Activated CD4-positive, CD25-positive, alpha-beta regulatory T cell (primary cell): ENCODE data around the gene IPO4.

Experiments used
- DNase-seq, 4 experiments: peaks; one replicate each; lab custom pipeline; 2025; lab: John Stamatoyannopoulos, UW

Gene IPO4

DNA sequence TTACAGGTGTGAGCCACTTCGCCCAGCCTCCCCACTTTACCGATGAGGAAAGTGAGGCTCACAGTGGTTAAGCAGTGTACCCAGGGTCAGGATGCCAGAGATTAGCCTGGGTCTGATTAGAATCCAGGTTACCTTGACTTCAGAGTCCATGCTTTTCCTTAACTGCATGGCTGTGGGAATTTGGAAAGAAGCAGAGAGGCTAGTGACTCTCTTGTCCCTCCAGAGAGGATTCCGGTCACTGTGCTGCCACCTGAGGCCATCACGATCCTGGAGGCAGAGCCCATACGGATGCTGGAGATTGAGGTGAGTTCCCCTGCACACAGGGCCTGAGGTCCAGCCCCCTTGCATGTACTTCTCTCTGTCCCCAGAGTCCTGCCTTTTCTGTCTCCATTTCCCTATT lies 12.0 kb downstream of the IPO4 start:
- no peak for DNase-seq

DNA sequence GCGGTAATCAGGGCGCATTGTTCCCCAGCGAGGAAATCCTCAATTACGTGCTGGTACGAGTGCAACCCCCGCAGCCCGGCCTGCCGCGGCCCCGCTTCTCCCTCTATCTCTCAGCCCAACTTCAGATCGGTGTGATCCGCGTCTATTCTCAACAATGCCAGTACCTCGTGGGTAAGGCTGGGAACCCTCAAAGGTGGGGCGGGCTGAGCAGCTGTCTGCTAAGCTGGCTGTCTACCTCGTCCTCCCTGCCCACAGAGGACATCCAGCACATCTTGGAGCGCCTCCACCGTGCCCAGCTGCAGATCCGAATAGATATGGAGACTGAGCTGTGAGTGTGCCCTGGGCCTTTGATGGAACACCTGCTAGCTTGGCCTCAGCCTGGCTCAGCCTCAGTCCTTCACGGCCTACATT lies 15.7 kb downstream of the IPO4 start:
- no peak for DNase-seq

DNA sequence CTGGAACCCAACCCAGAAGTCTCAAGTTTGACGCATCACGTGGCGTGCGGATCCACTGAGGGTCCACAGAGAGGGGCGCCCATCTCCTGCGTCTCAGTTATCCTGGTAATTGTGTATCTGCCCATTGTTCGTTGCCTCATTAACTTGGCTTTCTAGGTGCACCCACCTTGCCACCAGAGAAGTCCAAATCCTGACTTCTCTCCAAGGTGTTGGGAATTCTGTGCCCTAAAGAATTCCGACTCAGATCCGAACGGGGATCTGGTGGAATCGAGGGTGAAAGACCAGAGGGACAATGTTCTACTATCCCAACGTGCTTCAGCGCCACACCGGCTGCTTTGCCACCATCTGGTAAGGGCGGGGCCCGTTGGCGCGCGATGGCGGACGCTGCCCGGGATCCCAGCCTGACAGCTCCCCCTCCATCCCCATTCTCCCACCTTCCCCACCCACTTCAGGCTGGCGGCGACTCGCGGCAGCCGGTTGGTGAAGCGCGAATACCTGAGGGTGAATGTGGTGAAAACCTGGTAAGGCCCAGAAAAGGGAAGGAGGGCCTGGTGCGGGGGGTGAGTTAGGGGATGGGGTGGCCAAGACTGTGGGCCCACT lies 16.3 kb downstream of the IPO4 start:
- DNase-seq: no peak

- DNase-seq: peak; percentile 28 to 70 (median 52)
Measured at GRCh38 chr14:24171422-24172260, 17.0 kb downstream of the IPO4 start, which contains the start of gene REC8. TSS of gene REC8 (plus strand) at chr14:24172080. CDS start at chr14:24172553, 473 bp downstream.

DNA sequence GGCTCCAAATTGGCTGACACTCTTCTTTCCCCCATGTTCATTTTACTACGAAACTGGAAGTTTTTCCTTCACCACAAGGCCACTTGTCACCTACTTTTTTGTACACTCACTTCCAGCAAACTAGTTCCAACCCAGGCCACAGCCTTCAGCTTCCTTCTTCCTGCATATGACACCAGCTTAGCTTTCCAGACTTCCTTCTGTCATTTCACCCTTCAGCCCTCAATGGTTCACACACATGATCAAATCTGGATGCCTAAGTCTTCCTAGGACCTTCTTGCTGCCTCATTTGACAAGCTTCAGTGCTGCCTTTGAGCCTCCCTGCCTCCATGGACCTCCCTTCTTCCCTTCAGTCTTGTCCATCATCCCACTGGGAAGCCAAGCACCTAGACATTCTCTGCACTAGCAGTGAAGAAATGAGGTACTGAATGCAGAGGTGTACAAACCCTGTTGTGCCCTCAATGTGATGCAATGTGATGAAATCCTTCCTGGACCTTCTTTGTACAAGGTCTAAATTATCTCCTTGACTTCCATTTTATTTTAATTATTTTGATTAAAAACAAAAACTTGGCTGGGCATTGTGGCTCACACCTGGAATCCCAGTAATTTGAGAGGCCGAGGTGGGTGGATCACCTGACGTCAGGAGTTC lies 21.0 kb downstream of the IPO4 start:
- no peak for DNase-seq

- no peak for DNase-seq
Measured at GRCh38 chr14:24165785-24166184, 22.8 kb downstream of the IPO4 start.

DNA sequence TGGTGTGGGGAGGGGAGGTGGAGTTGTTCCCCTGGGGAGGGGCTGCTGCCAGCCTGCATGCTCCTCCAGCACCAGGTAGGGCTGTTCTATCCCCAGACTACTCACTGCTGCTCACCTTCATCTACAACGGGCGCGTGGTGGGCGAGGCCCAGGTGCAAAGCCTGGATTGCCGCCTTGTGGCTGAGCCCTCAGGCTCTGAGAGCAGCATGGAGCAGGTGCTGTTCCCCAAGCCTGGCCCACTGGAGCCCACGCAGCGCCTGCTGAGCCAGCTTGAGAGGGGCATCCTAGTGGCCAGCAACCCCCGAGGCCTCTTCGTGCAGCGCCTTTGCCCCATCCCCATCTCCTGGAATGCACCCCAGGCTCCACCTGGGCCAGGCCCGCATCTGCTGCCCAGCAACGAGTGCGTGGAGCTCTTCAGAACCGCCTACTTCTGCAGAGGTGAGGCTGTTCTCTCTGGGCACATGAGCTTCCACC lies 24.1 kb downstream of the IPO4 start:
- DNase-seq: no peak

GRCh38 chr14:24162093-24162492 lies 26.5 kb downstream of the IPO4 start:
- DNase-seq: no peak

DNA sequence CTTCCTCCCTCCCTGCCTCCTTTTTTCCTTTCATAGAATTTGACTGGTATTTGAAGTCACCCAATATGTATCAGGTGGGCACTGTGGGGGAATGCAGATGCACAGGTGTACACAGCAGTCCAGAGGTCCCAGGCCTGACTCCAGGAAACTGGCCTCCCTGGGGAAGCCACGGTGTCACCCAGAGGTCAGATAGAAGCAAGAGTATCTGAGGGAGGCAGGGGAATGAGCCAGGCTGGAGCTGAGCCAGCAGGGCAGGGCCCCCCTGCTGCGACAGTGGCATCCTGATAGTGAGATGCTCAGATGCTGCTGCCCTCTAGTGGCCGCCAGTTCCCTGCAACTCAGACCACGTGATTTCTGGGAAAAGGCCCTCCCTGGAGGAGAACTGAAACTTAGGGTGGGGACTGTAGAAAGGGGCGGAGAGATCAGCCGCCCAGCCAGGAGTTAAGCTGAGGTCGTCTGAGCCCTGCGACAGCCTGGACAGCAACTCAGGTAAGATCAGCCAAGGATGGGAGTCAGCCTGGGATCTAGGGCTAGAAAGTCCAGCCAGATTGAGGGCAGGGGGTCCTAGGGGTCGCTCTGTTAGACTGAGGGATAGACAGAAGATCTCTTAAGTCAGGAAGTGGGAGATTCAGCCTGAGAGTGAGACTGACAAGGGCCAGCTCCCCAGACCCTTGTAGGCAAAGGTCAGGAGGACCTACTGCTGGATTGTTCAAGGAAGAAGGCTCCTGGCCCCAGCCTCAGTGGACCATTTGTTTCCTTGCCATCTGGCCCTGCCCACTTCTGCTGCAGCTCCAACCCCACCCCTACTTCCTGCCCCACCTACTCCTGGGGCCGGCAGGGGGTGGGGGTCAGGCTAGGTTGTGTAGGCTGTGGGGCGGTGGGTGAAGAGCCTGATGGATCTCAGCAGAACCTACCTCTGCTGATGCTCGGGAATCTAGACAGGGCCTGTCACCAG lies 27.5 kb downstream of the IPO4 start, which contains the start of gene IRF9:
Gene IRF9, plus strand, starts transcription at position 416 of the 955 bp plus-strand sequence. CDS start 880 bp downstream, outside the sequence.
- peak; percentile 93 to 99 (median 95) for DNase-seq

DNA sequence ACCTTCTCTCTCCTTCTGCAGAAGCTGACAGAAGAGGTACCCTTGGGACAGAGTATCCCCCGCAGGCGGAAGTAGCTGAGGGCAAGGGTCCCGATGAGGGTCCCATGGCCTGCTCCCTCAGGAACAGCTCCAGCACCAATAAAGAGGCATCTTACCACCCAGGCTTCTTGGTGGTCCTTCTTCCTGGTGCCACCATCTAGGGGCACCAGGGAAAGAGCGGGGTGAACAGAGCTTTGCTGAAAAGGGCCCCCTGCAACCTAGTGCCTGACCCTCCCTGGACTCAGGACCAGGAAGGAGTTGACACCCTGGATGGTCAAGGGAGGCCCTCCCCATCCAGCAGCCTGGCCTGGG lies 28.1 kb downstream of the IPO4 start:
- DNase-seq: no peak

GRCh38 chr14:24159777-24160498 lies 28.7 kb downstream of the IPO4 start:
- DNase-seq: no peak

DNA sequence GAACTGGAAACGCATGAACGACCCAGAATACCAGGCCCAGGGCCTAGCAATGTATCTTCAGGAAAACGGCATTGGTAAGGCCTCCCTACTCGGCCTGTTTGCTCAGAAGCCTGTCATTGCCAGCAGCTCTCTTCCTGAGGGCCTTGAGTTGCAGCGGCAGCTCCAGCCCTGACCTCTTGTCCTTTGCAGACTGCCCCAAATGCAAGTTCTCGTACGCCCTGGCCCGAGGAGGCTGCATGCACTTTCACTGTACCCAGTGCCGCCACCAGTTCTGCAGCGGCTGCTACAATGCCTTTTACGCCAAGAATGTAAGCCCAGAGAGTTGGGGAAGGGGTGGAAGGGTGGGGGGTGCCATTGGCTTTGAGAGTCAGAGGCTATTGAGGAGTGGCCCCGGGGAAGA lies 31.3 kb downstream of the IPO4 start:
- DNase-seq: no peak

GRCh38 chr14:24156840-24157239 lies 31.8 kb downstream of the IPO4 start:
- no peak for DNase-seq

- no peak for DNase-seq
Measured at GRCh38 chr14:24155100-24155499, 33.5 kb downstream of the IPO4 start.

GRCh38 chr14:24151404-24152080 lies 37.1 kb downstream of the IPO4 start:
- no peak for DNase-seq

DNA sequence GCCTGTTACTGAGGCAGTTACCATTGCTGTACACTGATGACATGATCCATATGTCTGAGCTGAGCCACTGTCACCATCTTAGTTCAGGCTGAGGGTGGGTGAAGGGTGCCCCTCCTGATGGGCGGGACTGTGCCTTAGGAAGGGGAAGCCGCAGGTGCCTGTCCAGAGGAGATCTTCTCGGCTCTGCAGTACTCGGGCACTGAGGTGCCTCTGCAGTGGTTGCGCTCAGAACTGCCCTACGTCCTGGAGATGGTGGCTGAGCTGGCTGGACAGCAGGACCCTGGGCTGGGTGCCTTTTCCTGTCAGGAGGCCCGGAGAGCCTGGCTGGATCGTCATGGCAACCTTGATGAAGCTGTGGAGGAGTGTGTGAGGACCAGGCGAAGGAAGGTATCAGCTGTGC lies 37.6 kb downstream of the IPO4 start:
- no peak for DNase-seq

GRCh38 chr14:24150567-24150966 lies 38.0 kb downstream of the IPO4 start:
- DNase-seq: no peak

- DNase-seq: no peak
Measured at GRCh38 chr14:24150061-24150460, 38.6 kb downstream of the IPO4 start.

GRCh38 chr14:24149302-24149969 lies 39.2 kb downstream of the IPO4 start:
- DNase-seq: no peak
